Left renal pelvis (tissue), 4 donors: ENCODE results near the gene DIRAS1. TPM values are rescaled to one million over a fixed set of nuclear protein-coding genes. Genes with fewer than 3 reads are reported as not detected.

Experiments
- DNase-seq, 4 donors: peaks; one replicate each; pipeline ENCODE4 v3.0.0-alpha.2; 2013; ENCODE audit warnings: low read depth in 4 of 4, low spot score in 3 of 4
- polyA plus RNA-seq, 4 donors: library from polyadenylated mRNA; unstranded; fragments of 120-200 nt; gene quantifications; one replicate each; pipeline ENCODE4 v1.2.1, GENCODE V29; 2013; ENCODE audit not compliant: insufficient read length in 4 of 4

DIRAS1 gene
- polyA plus RNA-seq, 4 donors = 3.2 to 5.3 (median 3.5) TPM

DNA sequence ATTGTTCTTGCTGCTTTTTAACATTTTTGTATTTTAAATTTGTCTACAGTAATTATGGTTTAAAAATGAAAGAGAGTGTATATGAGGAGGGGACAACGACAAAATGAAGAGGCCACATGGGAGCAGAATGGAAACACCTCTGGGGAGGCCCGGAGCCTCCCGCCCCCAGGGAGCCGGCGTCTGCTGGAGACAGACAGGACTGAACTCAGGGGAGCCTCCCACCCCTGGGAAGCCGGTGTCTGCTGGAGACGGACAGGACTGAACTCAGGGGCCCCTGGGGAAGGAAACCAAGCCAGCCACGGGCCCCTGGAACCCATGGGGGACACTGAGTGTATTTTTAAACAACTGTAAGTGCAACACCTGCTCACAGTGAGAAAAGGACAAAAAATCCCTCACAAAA lies 35.3 kb upstream of the DIRAS1 start:
- no peak for DNase-seq

DNA sequence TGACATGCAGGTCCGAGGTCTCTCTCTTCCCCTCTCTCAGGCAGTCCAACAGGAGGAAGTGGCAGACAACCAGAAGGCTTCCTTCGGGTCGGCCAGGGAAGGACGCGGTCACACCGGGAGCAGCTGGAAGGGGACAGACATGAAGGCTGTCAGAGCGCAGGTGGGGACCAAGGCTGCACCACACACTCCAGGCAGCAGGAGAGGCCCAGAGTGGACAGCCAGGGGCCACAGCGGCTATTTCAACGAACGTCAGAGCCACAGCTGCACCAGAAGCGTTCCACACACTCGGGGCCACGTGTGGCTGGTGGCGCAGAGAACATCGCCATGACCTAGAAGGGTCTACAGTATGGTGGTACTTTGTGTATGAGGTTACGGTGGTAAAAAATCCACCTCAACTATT lies 34.6 kb upstream of the DIRAS1 start:
- DNase-seq = no peak

DNA sequence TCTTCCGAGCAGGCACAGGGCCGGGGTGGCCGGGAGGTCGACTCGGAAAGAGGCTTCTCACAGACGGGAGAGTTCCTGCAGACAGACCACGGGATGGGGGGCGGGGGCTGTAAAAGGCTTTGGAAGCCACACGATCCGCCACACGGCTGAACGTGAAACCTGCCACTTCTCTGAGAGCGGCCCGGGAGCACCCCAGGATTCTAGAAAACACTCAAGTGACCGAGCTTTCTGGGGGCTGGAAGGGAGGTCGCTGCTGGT lies 34.2 kb upstream of the DIRAS1 start:
- DNase-seq = no peak

- no peak for DNase-seq
These were observed 33.7 kb upstream of the DIRAS1 start for GRCh38 chr19:2754659-2755447.

DNA sequence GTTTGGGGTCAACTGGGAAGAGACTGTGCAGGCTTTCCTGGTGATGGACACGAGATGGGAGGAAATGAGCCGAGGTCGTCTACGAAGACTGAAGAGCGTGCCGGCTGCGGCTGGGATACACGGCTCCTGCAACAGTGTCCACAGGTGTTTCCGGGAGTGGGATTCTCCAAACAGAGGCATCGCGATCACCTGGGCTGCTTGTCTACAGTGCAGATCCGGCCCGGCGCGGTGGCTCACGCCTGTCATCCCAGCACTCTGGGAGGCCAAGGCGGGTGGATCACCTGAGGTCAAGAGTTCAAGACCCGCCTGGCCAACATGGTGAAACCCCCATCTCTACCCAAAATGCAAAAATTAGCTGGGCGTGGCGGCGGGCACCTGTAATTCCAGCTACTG lies 30.3 kb upstream of the DIRAS1 start:
- DNase-seq = no peak

DNA sequence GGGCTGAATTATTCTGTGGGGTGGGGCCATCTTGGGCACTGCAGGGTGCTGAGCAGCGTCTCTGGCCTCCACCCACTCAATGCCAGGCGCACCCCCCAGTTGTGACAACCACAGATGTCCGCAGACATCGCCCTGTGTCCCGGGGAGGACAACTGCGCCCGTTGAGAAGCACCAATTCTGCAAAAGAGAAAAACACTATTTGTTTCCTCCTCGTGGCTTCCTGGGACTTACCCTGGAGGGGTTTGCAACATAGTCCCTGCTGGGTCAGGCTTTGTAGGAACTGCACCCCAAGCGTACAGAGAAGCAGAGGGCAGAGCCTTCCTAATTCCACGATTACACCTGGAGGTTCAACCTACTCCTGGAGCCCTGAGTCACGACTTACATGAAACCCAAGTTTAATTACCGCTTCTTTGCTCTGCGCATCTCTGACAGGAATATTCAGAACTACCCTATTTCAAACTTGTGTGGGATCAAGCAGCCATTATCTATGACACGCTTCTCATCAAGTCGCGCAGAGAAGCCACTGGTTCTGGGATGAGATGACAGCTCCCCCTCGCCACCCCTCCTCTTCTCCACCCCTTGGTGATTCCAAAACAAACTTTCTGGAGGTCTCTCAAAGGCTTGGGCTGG lies 29.8 kb upstream of the DIRAS1 start:
- DNase-seq = no peak

GRCh38 chr19:2747349-2747748 lies 26.2 kb upstream of the DIRAS1 start:
- DNase-seq = no peak

DNA sequence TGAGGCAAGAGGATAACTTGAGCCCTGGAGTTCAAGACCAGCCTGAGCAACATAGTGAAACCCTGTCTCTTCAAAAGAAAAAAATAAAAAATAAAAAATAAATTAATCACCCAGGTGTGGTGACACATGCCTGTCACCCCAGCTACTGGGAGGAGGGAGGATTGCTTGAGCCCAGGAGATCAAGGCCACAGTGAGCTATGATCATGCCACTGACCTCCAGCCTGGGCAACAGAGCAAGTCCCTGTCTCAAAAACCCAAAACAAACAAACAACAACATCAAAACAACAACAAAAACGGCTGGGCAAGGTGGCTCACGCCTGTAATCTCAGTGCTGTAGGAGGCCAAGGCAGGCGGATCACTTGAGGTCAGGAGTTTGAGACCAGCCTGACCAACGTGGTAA lies 22.9 kb upstream of the DIRAS1 start:
- no peak for DNase-seq

- no peak for DNase-seq
These were observed 21.9 kb upstream of the DIRAS1 start for GRCh38 chr19:2743099-2743498.

DNA sequence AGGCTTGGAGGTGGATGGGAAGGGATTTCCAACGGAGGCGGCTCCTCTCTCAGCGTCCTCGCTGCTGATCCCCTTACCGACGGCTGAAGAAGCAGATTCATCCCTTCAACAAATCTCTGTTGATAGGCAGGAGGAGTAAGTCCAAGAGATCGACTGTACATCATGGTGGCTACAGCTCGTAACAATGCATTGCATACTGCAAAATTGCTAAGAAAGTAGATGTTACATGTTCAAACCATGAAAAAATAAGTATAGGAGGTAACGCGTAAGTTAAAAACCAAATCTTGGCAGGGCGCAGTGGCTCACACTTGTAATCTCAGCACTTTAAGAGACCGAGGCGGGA lies 19.1 kb upstream of the DIRAS1 start:
- no peak for DNase-seq

- DNase-seq = peak; percentile 95 to 98 (median 96)
These were observed 18.6 kb upstream of the DIRAS1 start, which contains the start of gene SLC39A3 for GRCh38 chr19:2739602-2740313. SLC39A3 (minus strand) TSS chr19:2740017; CDS start chr19:2737257, 2,760 bp downstream.

DNA sequence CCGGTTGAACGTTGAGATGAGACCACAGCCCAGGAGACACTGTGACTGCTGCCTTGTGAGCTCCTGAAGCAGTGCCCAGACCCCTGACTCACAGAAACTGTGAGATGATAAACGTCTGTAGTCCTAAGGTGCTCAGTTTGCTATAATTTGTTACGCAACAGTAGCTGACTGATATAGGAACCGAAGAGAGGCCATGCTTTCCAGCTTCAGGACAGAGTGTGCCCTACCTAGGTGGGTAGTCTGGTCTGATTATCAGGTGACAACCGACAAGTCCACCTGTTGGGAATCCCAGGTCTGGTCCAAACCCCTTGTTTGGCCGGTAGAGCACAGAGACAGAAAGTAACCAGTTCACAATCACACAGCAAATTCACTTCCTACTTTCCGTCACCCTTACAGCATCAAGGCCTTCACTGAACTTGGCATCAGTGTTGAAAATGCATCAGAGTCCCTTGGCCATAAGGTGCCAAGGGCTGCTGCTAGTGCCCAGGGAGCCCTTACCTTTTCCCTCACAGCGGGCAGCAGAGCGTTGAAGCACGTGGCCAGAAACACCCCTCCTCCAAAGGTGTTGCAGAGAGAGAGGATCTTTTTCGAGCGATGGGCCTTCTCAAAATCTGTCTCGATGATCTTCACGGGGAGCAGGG lies 15.5 kb upstream of the DIRAS1 start:
- no peak for DNase-seq

- no peak for DNase-seq
These were observed 14.2 kb upstream of the DIRAS1 start for GRCh38 chr19:2735374-2735773.

- DNase-seq = no peak
These were observed 13.6 kb upstream of the DIRAS1 start for GRCh38 chr19:2734589-2735288.

GRCh38 chr19:2733930-2734588 lies 12.9 kb upstream of the DIRAS1 start:
- DNase-seq = no peak

- no peak for DNase-seq
These were observed 11.7 kb upstream of the DIRAS1 start for GRCh38 chr19:2732883-2733282.

DNA sequence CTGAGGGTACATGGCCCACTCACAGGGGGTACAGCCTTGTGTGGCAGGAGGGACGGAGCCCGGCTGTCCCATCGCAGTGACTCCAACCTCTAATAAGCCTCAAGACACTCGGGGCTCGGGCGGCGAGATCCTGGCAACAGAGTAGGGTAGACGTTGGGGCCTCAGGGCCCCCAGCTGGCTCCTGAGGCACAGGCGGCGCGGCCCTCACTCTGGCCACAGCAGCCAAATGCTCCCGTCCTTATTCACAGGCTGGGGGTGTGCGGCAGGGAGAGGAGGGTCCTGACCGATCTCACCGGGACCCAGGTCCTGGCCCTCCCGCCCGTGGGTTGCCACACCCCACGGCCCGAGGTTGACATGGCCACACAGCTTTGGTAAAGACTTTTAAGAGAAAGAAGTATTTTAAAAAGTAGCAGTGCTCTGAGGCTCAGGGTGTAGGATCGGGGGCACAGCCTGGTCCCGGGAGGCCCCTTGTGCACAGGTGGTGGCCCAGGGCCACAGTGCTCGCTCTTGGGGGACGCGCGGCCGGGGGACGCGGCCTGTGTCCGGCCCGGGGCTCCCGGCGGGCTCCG lies 11.1 kb upstream of the DIRAS1 start:
- DNase-seq = no peak

GRCh38 chr19:2731181-2731995 lies 10.2 kb upstream of the DIRAS1 start:
- no peak for DNase-seq
